Measurements from ENCODE around the gene LARP1B. TPM values are rescaled to one million over a fixed set of nuclear protein-coding genes. Genes with fewer than 3 reads are reported as not detected.
A peak's percentile ranks its signal among the peaks of the same experiment; 100 is the strongest.
"Not testable (repeated sequence)": the region's sequence is repeated elsewhere in the genome, so short reads cannot be mapped to it uniquely, and the experiment has no call there.

LARP1B gene
- total RNA-seq, 1 donor from 2014 or later: 57.9 TPM

DNA sequence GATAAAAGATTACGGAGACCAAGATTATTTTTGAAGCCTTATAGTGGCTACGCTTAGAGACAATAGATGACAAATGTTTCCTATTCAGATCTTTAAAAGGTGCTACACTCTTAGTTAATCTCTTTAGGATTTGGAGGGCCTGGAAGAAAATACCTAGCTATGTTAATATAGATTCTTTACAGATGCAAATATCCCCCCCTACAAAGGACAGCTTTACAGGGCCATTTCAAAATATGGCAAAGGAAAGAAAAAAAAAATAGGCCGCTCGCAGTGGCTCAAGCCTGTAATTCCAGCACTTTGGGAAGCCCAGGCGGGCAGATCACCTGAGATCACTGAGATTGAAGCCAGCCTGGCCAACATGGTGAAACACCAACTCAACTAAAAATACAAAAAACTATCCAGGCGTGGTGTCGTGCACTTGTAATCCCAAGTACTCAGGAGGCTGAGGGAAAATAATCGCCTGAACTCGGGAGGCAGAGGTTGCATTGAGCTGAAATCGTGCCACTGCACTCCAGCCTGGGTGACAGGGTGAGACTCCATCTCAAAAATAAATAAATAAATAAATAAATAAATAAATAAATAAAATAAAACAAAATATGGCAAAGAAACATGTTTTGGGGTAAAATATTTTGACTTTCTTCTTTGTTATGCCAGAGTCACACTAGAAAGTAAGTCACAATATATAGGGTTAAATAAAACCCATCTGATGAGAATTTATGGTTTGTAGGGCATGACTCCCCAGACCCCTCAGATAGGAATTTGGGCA lies 5.5 kb upstream of the LARP1B start:
- not testable (repeated sequence) for FAIRE-seq; H3K27me3 ChIP-seq (ENCODE audit: control insufficient read depth, insufficient read depth, low read length); H3K4me3 ChIP-seq (ENCODE audit: low read depth, low read length); DNase-seq (ENCODE audit: low read depth); H3K36me3 ChIP-seq (ENCODE audit: control insufficient read depth, insufficient read depth, low read length)

DNA sequence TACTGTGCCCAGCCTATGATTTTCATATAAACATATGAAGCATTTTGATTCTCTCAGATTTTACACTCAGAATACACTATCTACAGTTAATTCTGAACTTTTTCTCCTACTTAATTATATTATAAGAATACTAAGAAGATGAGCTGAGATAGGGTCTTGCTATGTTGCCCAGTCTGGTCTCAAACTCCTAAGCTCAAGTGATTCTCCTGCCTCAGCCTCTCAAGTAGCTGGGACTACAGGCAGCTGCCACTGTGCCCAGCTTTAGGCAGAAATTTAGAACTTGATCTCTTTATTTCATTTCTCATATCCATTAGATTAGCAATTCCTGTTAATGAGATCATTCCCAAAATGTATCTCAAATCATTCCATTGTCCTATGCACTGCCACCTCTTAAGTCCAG lies 4.7 kb upstream of the LARP1B start:
- no peak for TF ChIP-seq CTCF (IDR thresholded peaks at IDR 0.05; ENCODE audit: insufficient read depth, low read length, severe bottlenecking)
- H3K4me3 ChIP-seq (ENCODE audit: low read depth, low read length): no peak overlapping the region
- no peak for DNase-seq (ENCODE audit: low read depth)
- H3K36me3 ChIP-seq (ENCODE audit: control insufficient read depth, insufficient read depth, low read length): no peaks in the 10 kb centered on the region
- H3K27me3 ChIP-seq (ENCODE audit: control insufficient read depth, insufficient read depth, low read length): no peaks in the 10 kb centered on the region
- FAIRE-seq: no peak

DNA sequence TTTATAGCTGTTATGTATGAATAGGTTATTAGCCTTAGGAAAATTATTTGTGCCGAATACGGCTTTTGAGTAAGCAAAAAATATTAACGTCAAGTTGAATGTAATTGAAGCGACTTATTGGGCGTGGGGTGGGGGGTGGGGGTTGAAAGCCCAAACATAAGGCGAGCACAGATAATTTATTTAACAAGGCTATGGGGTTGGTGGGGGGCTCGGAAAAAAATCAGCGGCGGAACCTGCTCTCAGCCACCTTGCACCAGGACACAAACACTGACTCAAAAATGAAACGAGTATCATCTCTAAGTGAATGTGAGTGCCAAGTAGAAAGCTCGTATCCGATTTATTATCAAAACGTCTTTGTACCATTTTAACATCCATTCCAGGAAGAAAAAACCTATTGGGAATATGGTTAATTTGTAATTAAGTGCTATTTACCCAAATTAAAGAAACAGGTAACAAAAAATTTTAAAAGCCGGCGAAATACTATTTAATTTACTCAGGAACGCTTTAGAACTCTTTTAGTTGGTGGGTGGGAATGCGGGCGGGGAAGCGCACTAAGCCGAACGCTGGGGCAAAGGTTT lies 902 bp upstream of the LARP1B start:
- DNase-seq (ENCODE audit: low read depth): no peak
- FAIRE-seq: no peak
- H3K36me3 ChIP-seq (ENCODE audit: control insufficient read depth, insufficient read depth, low read length): no peaks in the 10 kb centered on the region
- no peaks in the 10 kb centered on the region for H3K27me3 ChIP-seq (ENCODE audit: control insufficient read depth, insufficient read depth, low read length)
- no peak for TF ChIP-seq CTCF (IDR thresholded peaks at IDR 0.05; ENCODE audit: insufficient read depth, low read length, severe bottlenecking)
- H3K4me3 ChIP-seq (ENCODE audit: low read depth, low read length): peak overlapping the region; percentile 82

- no peaks in the 10 kb centered on the region for H3K36me3 ChIP-seq (ENCODE audit: control insufficient read depth, insufficient read depth, low read length)
- no peaks in the 10 kb centered on the region for H3K27me3 ChIP-seq (ENCODE audit: control insufficient read depth, insufficient read depth, low read length)
- no peak for FAIRE-seq
- peak; percentile 67 for DNase-seq (ENCODE audit: low read depth)
- peak; percentile 36 for TF ChIP-seq CTCF (IDR thresholded peaks at IDR 0.05; ENCODE audit: insufficient read depth, low read length, severe bottlenecking)
- peak overlapping the region; percentile 82 for H3K4me3 ChIP-seq (ENCODE audit: low read depth, low read length)
Measured at GRCh38 chr4:128061566-128062536, 739 bp downstream of the LARP1B start.

DNA sequence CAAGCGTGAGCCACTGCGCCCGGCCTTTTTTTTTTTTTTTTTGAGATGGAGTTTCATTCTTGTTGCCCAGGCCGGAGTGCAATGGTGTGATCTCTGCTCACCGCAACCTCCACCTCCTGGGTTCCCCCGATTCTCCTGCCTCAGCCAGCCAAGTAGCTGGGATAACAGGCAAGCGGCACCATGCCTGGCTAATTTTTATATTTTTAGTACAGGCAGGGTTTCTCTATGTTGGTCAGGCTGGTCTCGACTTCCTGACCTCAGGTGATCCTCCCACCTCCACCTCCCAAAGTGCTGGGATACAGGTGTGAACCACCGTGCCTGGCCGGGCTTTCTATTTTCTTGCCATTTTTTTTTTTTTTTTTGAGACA lies 5.3 kb downstream of the LARP1B start:
- FAIRE-seq; H3K27me3 ChIP-seq (ENCODE audit: control insufficient read depth, insufficient read depth, low read length); H3K36me3 ChIP-seq (ENCODE audit: control insufficient read depth, insufficient read depth, low read length); DNase-seq (ENCODE audit: low read depth); H3K4me3 ChIP-seq (ENCODE audit: low read depth, low read length): not testable (repeated sequence)

- H3K36me3 ChIP-seq (ENCODE audit: control insufficient read depth, insufficient read depth, low read length): no peaks in the 10 kb centered on the region
- H3K27me3 ChIP-seq (ENCODE audit: control insufficient read depth, insufficient read depth, low read length): no peaks in the 10 kb centered on the region
- peak; percentile 29 for TF ChIP-seq CTCF (IDR thresholded peaks at IDR 0.05; ENCODE audit: insufficient read depth, low read length, severe bottlenecking)
- DNase-seq (ENCODE audit: low read depth): peak; percentile 30
- no peak for FAIRE-seq
- no peak overlapping the region for H3K4me3 ChIP-seq (ENCODE audit: low read depth, low read length)
Measured at GRCh38 chr4:128068918-128069317, 7.8 kb downstream of the LARP1B start.

Measured in bronchial epithelial cell (primary cell).